ENCODE results near the gene BLVRA.

The BLVRA gene

DNA sequence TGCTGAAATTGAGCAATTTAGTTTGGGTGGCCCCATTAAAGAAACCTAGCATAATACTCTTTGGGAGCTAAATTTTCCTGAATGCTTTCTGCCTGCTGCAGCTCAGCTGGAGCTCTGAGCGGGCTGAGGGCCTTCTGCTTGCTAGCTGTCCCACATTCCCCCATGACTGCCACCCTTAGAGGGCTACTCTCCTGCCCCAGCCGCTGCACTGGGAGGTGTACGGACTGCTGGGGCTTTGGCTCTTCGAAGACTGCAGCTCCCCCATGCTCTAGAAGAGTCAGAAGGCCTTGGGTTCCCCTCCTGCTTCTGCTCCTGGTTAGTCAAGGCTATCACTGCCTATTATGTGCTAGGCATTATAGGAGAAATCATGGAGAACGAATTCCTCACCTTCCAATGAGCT lies 31.5 kb downstream of the BLVRA start:
- TF ChIP-seq, protein P1, sequence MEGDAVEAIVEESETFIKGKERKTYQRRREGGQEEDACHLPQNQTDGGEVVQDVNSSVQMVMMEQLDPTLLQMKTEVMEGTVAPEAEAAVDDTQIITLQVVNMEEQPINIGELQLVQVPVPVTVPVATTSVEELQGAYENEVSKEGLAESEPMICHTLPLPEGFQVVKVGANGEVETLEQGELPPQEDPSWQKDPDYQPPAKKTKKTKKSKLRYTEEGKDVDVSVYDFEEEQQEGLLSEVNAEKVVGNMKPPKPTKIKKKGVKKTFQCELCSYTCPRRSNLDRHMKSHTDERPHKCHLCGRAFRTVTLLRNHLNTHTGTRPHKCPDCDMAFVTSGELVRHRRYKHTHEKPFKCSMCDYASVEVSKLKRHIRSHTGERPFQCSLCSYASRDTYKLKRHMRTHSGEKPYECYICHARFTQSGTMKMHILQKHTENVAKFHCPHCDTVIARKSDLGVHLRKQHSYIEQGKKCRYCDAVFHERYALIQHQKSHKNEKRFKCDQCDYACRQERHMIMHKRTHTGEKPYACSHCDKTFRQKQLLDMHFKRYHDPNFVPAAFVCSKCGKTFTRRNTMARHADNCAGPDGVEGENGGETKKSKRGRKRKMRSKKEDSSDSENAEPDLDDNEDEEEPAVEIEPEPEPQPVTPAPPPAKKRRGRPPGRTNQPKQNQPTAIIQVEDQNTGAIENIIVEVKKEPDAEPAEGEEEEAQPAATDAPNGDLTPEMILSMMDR (IDR thresholded peaks at IDR 0.05; ENCODE audit: low read depth, low read length, missing control alignments): no peak
- H3K4me3 ChIP-seq (ENCODE audit: low read depth, low read length): no peak overlapping the region
- in situ Hi-C loops (cut with HindIII; ENCODE audit: low sequenced_read_pairs): no loop called here
- DNase-seq (ENCODE audit: low read depth): no peak

DNA sequence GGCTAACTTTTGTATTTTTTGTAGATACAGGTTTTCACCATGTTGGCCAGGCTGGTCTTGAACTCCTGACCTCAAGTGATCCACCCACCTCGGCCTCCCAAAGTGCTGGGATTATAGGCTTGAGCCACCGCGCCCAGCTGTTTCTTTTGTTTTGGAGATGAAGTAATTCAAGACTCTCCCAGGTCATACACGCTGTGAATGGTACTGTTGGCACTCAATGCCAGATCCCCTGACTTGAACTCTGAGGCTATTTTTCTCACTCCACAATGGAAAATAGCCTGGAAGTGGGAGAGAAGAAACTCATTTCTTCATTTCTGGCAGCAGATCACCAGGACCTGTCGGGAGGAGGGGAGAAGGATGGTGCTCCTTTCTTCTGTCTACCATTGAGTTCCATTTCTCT lies 32.4 kb downstream of the BLVRA start:
- TF ChIP-seq, protein P1 (IDR thresholded peaks at IDR 0.05; ENCODE audit: low read depth, low read length, missing control alignments): no peak
- no peak for DNase-seq (ENCODE audit: low read depth)
- H3K4me3 ChIP-seq (ENCODE audit: low read depth, low read length): no peak overlapping the region
- in situ Hi-C loops (cut with HindIII; ENCODE audit: low sequenced_read_pairs): no loop called here

DNA sequence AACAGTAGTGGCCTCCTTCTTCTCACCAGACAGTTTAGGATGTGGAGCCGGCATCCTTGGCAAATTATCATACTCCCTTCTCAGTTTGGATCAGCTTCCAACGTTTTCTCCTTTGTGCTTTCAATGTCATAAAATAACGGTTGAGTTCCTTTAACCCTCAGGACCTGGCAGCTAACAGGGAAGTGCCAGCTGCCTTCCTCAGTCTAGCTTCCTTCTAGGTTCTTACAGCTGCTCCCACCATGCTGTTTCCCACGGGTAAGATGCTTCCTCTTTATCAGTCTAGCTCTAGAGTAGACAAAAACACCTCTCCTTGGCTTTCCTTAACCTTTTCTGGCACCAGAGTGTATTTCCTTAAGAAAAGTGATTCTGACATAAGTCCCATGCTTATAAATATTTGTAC lies 33.2 kb downstream of the BLVRA start:
- DNase-seq (ENCODE audit: low read depth): no peak

DNA sequence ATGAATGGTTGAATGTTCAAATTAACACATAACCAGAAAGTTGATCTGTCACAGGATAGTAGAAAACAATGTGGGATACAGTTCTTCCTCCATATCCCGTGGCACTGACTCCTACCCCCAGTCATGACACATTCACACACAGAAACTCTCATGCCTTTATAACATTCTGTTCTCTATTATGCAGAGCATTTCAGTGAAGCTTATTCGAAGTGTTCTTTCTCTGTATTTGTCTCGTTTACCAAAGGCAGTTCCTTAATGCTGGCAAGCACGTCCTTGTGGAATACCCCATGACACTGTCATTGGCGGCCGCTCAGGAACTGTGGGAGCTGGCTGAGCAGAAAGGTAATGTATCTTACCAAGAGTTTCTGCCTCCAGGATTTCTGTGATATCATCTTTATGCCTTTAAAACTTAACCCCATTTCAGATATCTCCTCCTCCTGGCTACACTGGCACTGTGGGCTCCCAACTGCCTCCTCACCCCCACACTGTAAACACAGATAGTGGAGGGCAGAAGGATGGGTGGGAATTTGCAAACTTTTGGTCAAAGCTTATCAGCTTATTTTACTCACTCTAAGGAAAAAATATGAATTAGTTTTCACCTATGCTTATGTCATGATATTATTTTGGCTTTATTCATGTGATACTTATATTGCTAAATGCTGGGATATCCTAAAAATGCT lies 34.1 kb downstream of the BLVRA start:
- in situ Hi-C loops (cut with HindIII; ENCODE audit: low sequenced_read_pairs): no loop called here
- no peak for DNase-seq (ENCODE audit: low read depth)
- no peak overlapping the region for H3K4me3 ChIP-seq (ENCODE audit: low read depth, low read length)
- TF ChIP-seq, protein P1 (IDR thresholded peaks at IDR 0.05; ENCODE audit: low read depth, low read length, missing control alignments): no peak

More for the DNA sequence above, 33.2 kb downstream of the BLVRA start:
- in situ Hi-C loops (cut with HindIII; ENCODE audit: low sequenced_read_pairs): no loop called here
- TF ChIP-seq, protein P1 (IDR thresholded peaks at IDR 0.05; ENCODE audit: low read depth, low read length, missing control alignments): no peak
- no peak overlapping the region for H3K4me3 ChIP-seq (ENCODE audit: low read depth, low read length)

DNA sequence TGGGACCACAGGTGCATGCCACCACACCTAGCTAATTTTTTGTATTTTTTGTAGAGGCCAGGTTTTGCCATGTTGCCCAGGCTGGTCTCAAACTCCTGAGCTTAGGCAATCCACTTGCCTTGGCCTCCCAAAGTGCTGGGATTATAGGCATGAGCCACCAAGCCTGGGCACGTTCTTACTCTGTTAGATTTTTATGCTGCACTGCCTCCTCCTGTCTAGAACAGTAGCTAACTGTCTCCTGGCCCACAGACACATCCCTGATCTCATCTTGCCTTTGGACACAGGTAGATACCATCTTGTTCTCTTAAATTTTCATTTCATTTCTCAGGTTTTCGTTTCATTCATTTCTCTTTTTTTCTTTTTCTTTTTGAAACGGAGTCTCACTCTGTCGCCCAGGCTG lies 41.1 kb downstream of the BLVRA start:
- in situ Hi-C loops (cut with HindIII; ENCODE audit: low sequenced_read_pairs): no loop called here
- TF ChIP-seq, protein P1 (IDR thresholded peaks at IDR 0.05; ENCODE audit: low read depth, low read length, missing control alignments): no peak
- DNase-seq (ENCODE audit: low read depth): no peak
- no peak overlapping the region for H3K4me3 ChIP-seq (ENCODE audit: low read depth, low read length)

DNA sequence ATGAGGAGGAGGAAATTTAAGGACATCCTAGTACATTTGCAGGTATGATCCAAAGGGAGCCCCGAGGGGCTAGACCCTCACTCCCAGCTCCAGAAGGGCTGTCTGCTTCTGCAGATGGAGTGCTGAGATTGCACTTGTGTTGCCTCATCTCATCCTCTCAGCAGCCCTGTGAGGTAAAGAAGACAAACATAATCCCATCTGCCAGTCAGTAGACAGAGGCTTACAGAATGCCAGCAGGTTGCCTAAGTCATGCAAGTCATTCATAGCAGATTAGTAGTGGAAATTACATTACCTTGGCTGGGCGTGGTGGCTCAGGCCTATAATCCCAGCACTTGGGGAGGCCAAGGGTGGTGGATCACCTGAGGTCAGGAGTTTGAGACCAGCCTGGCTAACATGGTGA lies 45.4 kb downstream of the BLVRA start:
- no peak overlapping the region for H3K4me3 ChIP-seq (ENCODE audit: low read depth, low read length)
- in situ Hi-C loops (cut with HindIII; ENCODE audit: low sequenced_read_pairs): no loop called here
- DNase-seq (ENCODE audit: low read depth): no peak
- TF ChIP-seq, protein P1 (IDR thresholded peaks at IDR 0.05; ENCODE audit: low read depth, low read length, missing control alignments): no peak

Data from astrocyte of the cerebellum (primary cell).